Endothelial cell of umbilical vein (primary cell): ENCODE results near the gene LYRM7. TPM values are rescaled to one million over a fixed set of nuclear protein-coding genes. Genes with fewer than 3 reads are reported as not detected.

Experiments
- BruUV-seq: library from RNA; stranded (reverse); fragments of 400-500 nt; replicated peaks from 2 replicates; lab custom pipeline; 2021; lab: Mats Ljungman, UMichigan
- CTCF ChIA-PET: fragments of 300-600, 350-600 bp; sonication (Branson Sonifier 250); formaldehyde crosslinking; loops from one replicate; lab custom pipeline; 2021; ENCODE audit warnings: antibody characterized with exemption, inconsistent platforms; lab: Charles Lee
- POLR2A ChIA-PET: fragments of 300-600, 350-600 bp; sonication (Branson Sonifier 250); formaldehyde crosslinking; loops from one replicate; lab custom pipeline; 2021; ENCODE audit warnings: antibody characterized with exemption, inconsistent platforms; lab: Charles Lee
- DNase-seq: peaks from one replicate; pipeline ENCODE4 v3.0.0-alpha.2; 2011; ENCODE audit warnings: low read depth, low spot score
- FAIRE-seq: peaks from 2 replicates; lab custom pipeline; 2011; peaks lifted over from hg19 to GRCh38; lab: Jason Lieb, UNC
- H2AFZ ChIP-seq: 2 replicates; pipeline ENCODE4 v1.6.0; 2012; ENCODE audit warnings: low read depth, low read length, control low read depth, inconsistent platforms
- H3K27ac ChIP-seq: 2 replicates; pipeline ENCODE4 v1.5.1; 2011; ENCODE audit warnings: low read depth, mild to moderate bottlenecking, control low read depth, low read length, moderate library complexity; ENCODE audit not compliant: insufficient read depth
- H3K27me3 ChIP-seq, 2 experiments: 2 replicates each; pipeline versions ENCODE4 v1.6.0 to v1.6.1; 2011; ENCODE audit warnings: low read length in 2 of 2, mixed read lengths in 1 of 2; ENCODE audit not compliant: control insufficient read depth in 2 of 2, insufficient read depth in 2 of 2
- H3K36me3 ChIP-seq, 2 experiments: 2 replicates in 1 of 2; 3 replicates in 1 of 2; pipeline ENCODE4 v1.5.1; 2011; ENCODE audit warnings: low read length in 2 of 2, mild to moderate bottlenecking in 1 of 2, moderate library complexity in 1 of 2; ENCODE audit not compliant: control insufficient read depth in 2 of 2, insufficient read depth in 2 of 2; ENCODE audit errors: extremely low read depth in 1 of 2
- H3K4me1 ChIP-seq: 3 replicates; pipeline ENCODE4 v1.5.1; 2011; ENCODE audit warnings: mild to moderate bottlenecking, low read length; ENCODE audit not compliant: control insufficient read depth, insufficient read depth; ENCODE audit errors: extremely low read depth
- H3K4me2 ChIP-seq: 2 replicates; pipeline ENCODE4 v1.6.1; 2011; ENCODE audit warnings: low read length, control low read depth, mixed read lengths; ENCODE audit not compliant: insufficient read depth
- H3K4me3 ChIP-seq, 3 experiments: fragments of 200-600 bp in 1 of 3; sonication (generic), shearing (Covaris generic) in 1 of 3; replicated peaks in 1 of 3; 2 replicates each; pipeline ENCODE4 v1.5.1; 2011 to 2016; ENCODE audit warnings: control low read depth in 3 of 3, low read length in 3 of 3, mild to moderate bottlenecking in 2 of 3, inconsistent platforms in 1 of 3, low read depth in 1 of 3, moderate library complexity in 1 of 3; ENCODE audit not compliant: insufficient read depth in 1 of 3
- H3K79me2 ChIP-seq: 2 replicates; pipeline ENCODE4 v1.6.0; 2012; ENCODE audit warnings: low read length, inconsistent platforms; ENCODE audit not compliant: control insufficient read depth, insufficient read depth
- H3K9ac ChIP-seq: replicated peaks from 2 replicates; pipeline ENCODE3; 2011; ENCODE audit warnings: low read length, control low read depth; ENCODE audit not compliant: insufficient read depth; ENCODE audit errors: extremely low read depth
- H3K9me1 ChIP-seq: replicated peaks from 3 replicates; pipeline ENCODE4 v1.6.0; 2011; ENCODE audit warnings: mild to moderate bottlenecking, low read length; ENCODE audit not compliant: control insufficient read depth, insufficient read depth; ENCODE audit errors: extremely low read depth
- H3K9me3 ChIP-seq: replicated peaks from 2 replicates; pipeline ENCODE4 v1.5.1; 2012; ENCODE audit warnings: low read length, inconsistent platforms; ENCODE audit not compliant: control insufficient read depth, insufficient read depth
- H4K20me1 ChIP-seq: replicated peaks from 2 replicates; pipeline ENCODE3; 2011; ENCODE audit warnings: mild to moderate bottlenecking, low read length; ENCODE audit not compliant: control insufficient read depth, insufficient read depth; ENCODE audit errors: extremely low read depth
- EZH2 ChIP-seq: IDR thresholded peaks from 2 replicates; pipeline ENCODE4 v1.6.1; 2012; ENCODE audit warnings: borderline replicate concordance, low read depth, mild to moderate bottlenecking, moderate library complexity, low read length, inconsistent platforms; ENCODE audit not compliant: severe bottlenecking
- FOS ChIP-seq: IDR thresholded peaks from 2 replicates; pipeline ENCODE4 v1.6.1; 2011; ENCODE audit warnings: mild to moderate bottlenecking, low read length, moderate library complexity, borderline replicate concordance; ENCODE audit not compliant: insufficient read depth
- JUN ChIP-seq: IDR thresholded peaks from 2 replicates; pipeline ENCODE4 v1.6.1; 2011; ENCODE audit warnings: borderline replicate concordance, low read depth; ENCODE audit not compliant: insufficient read length, insufficient read depth
- MAX ChIP-seq: IDR thresholded peaks from 2 replicates; pipeline ENCODE4 v1.6.1; 2011; ENCODE audit not compliant: insufficient read depth, insufficient read length
- MYC ChIP-seq: IDR thresholded peaks from one replicate; pipeline ENCODE4 v1.6.1; 2011; ENCODE audit warnings: mild to moderate bottlenecking, low read depth, low read length
- dilution Hi-C: fragments of 300-500 bp; cut with MboI; formaldehyde crosslinking; loops from one replicate; pipeline ENCODE4 v1.15.0; 2019; ENCODE audit warnings: low sequenced_read_pairs; ENCODE audit not compliant: extremely low pct_ligation_motif_present
- intact Hi-C: fragments of 100-400 bp; cut with micrococcal nuclease; formaldehyde crosslinking; loops from one replicate; pipeline ENCODE4 v1.10.0; 2022
- polyA plus RNA-seq, 4 experiments: library from polyadenylated mRNA; depleted of rRNA in 3 of 4; stranded (reverse) in 3 of 4; unstranded in 1 of 4; fragments of >200 nt; gene quantifications; 2 replicates each; pipeline versions ENCODE4 v1.2.1 to v1.2.3, GENCODE V29; 2011 to 2012; ENCODE audit warnings: missing spikeins in 1 of 4
- total RNA-seq: library from RNA; stranded (reverse); gene quantifications from 2 replicates; pipeline ENCODE4 v1.2.3, GENCODE V29; 2021
- TF ChIP-seq, protein P1 (sequence below), 2 donors: IDR thresholded peaks; 1 replicate in 1 of 2; 2 replicates in 1 of 2; pipeline ENCODE4 v1.5.1; 2011; ENCODE audit warnings: low read length in 2 of 2, mild to moderate bottlenecking in 2 of 2, moderate library complexity in 2 of 2, control low read depth in 1 of 2, inconsistent platforms in 1 of 2, low read depth in 1 of 2; ENCODE audit not compliant: insufficient read depth in 1 of 2; ENCODE audit errors: extremely low read depth in 1 of 2

Gene LYRM7
- total and polyA plus RNA-seq, 2 donors (not counting 3 experiments of a cell fraction or from before 2014, with no cell fraction given): 0.88 to 7.5 TPM

DNA sequence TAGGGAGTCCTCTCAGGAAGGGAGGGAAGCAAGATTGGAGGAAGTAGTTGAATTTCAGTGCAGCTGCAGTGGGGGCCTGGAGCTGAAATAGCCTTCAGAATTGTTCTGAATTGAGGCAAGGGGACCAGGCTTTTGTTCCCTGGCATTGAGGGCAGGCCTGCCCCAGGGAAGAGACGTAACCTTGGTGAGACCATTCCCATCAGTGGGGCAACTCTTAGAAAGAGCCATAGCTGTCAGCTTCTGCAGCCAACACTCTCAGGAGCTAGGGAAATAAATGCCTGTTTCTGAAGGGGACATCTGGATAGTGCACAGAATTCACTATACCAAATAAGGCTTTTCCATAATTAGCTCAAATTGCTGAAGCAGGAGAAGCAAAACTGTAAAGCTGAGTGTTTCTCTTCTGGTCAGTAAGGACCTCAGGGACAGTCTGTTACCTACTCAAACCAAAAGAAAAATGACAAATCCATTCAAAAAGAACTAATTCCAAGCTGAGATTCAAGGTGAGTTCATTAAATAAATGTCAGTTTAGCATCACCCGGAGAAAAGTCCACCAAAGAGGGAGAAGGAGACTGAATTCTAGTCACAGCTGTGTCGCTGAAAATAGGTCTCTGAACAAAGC is 44.0 kb downstream of the LYRM7 start:
- H3K27me3 ChIP-seq: no peaks in the 10 kb centered on the region
- BruUV-seq: no TSS peak
- no peaks in the 10 kb centered on the region for H3K4me1 ChIP-seq
- TF ChIP-seq MYC: no peak
- no peak for TF ChIP-seq JUN
- no peak for TF ChIP-seq MAX
- TF ChIP-seq, protein P1, sequence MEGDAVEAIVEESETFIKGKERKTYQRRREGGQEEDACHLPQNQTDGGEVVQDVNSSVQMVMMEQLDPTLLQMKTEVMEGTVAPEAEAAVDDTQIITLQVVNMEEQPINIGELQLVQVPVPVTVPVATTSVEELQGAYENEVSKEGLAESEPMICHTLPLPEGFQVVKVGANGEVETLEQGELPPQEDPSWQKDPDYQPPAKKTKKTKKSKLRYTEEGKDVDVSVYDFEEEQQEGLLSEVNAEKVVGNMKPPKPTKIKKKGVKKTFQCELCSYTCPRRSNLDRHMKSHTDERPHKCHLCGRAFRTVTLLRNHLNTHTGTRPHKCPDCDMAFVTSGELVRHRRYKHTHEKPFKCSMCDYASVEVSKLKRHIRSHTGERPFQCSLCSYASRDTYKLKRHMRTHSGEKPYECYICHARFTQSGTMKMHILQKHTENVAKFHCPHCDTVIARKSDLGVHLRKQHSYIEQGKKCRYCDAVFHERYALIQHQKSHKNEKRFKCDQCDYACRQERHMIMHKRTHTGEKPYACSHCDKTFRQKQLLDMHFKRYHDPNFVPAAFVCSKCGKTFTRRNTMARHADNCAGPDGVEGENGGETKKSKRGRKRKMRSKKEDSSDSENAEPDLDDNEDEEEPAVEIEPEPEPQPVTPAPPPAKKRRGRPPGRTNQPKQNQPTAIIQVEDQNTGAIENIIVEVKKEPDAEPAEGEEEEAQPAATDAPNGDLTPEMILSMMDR (IDR thresholded peaks at IDR 0.05; ENCODE audit: extremely low read depth in 1 of 2, insufficient read depth in 1 of 2, low read depth in 1 of 2, low read length in 2 of 2): no peak
- TF ChIP-seq FOS: no peak
- no peak for TF ChIP-seq EZH2
- intact Hi-C loops: no loop called here
- H3K9ac ChIP-seq: no peak overlapping the region
- ChIA-PET CTCF (interaction anchor here (1.4 kb wide), 1 partner anchor 13 kb away, joined by 3 read pairs; no protein-coding TSS in a partner anchor), POLR2A (no interaction called here)
- FAIRE-seq: no peak
- no peaks in the 10 kb centered on the region for H3K9me1 ChIP-seq
- no peaks in the 10 kb centered on the region for H3K9me3 ChIP-seq
- no peak overlapping the region for H2AFZ ChIP-seq
- H3K79me2 ChIP-seq: no peaks in the 10 kb centered on the region
- no peak for DNase-seq
- no peaks in the 10 kb centered on the region for H4K20me1 ChIP-seq
- dilution Hi-C loops: no loop called here
- no peak overlapping the region for H3K4me2 ChIP-seq
- no peak overlapping the region for H3K27ac ChIP-seq
- H3K4me3 ChIP-seq: no peak overlapping the region
- H3K36me3 ChIP-seq: no peaks in the 10 kb centered on the region
